ENCODE results near the gene DAAM2. TPM values are rescaled to one million over a fixed set of nuclear protein-coding genes. Genes with fewer than 3 reads are reported as not detected.

Gene DAAM2
- total RNA-seq, 2 experiments from 2014 or later, result 0.09 to 1.1 TPM

GRCh38 chr6:39915866-39916265 is 123.7 kb downstream of the DAAM2 start:
- Histone ChIP-seq H3K4me3 (ENCODE audit: low read depth, low read length, poor library complexity, severe bottlenecking) (no peak overlapping the region), H3K27ac (ENCODE audit: low read depth, low read length, poor library complexity, severe bottlenecking) (no peak overlapping the region), H3K4me2 (ENCODE audit: low read length) (no peak overlapping the region), H3K9me2 (ENCODE audit: insufficient read depth, low read length) (no peaks in the 10 kb centered on the region), H3K36me3 (ENCODE audit: insufficient read depth, low read length) (no peaks in the 10 kb centered on the region), H3K9me3 (ENCODE audit: low read length) (no peaks in the 10 kb centered on the region), H4K20me1 (ENCODE audit: insufficient read depth, low read length) (no peaks in the 10 kb centered on the region), H2AFZ (ENCODE audit: low read length) (no peak overlapping the region), H3K79me2 (ENCODE audit: insufficient read depth, low read depth, low read length) (no peaks in the 10 kb centered on the region), H3K4me1 (ENCODE audit: insufficient read depth, low read length, poor library complexity, severe bottlenecking) (no peaks in the 10 kb centered on the region)
- BruUV-seq (replicated peaks), result no TSS peak
- POLR2A ChIA-PET, result no interaction called here
- DNase-seq (ENCODE audit: low spot score), result no peak
- intact Hi-C loops (cut with micrococcal nuclease; ENCODE audit: unreplicated experiment), result no loop called here
- no peak for TF ChIP-seq EZH2phosphoT487 (IDR thresholded peaks at IDR 0.05; ENCODE audit: borderline replicate concordance, low read depth, low read length)
- no peak for TF ChIP-seq CTCF (conservative IDR thresholded peaks at IDR 0.05; ENCODE audit: low read length)
- CTCF ChIA-PET (ENCODE audit: unreplicated experiment), result no interaction called here

GRCh38 chr6:39917329-39917728 is 125.2 kb downstream of the DAAM2 start:
- Histone ChIP-seq H3K9me3 (ENCODE audit: low read length) (no peaks in the 10 kb centered on the region), H2AFZ (ENCODE audit: low read length) (no peak overlapping the region), H3K36me3 (ENCODE audit: insufficient read depth, low read length) (no peaks in the 10 kb centered on the region), H3K4me2 (ENCODE audit: low read length) (no peak overlapping the region), H3K9me2 (ENCODE audit: insufficient read depth, low read length) (no peaks in the 10 kb centered on the region), H3K4me1 (ENCODE audit: insufficient read depth, low read length, poor library complexity, severe bottlenecking) (no peaks in the 10 kb centered on the region), H4K20me1 (ENCODE audit: insufficient read depth, low read length) (no peaks in the 10 kb centered on the region), H3K79me2 (ENCODE audit: insufficient read depth, low read depth, low read length) (no peaks in the 10 kb centered on the region), H3K27ac (ENCODE audit: low read depth, low read length, poor library complexity, severe bottlenecking) (no peak overlapping the region), H3K4me3 (ENCODE audit: low read depth, low read length, poor library complexity, severe bottlenecking) (no peak overlapping the region)
- intact Hi-C loops (cut with micrococcal nuclease; ENCODE audit: unreplicated experiment), result no loop called here
- POLR2A ChIA-PET, result no interaction called here
- CTCF ChIA-PET (ENCODE audit: unreplicated experiment), result no interaction called here
- TF ChIP-seq EZH2phosphoT487 (IDR thresholded peaks at IDR 0.05; ENCODE audit: borderline replicate concordance, low read depth, low read length) (no peak), CTCF (conservative IDR thresholded peaks at IDR 0.05; ENCODE audit: low read length) (no peak)
- DNase-seq (ENCODE audit: low spot score), result no peak
- BruUV-seq (replicated peaks), result no TSS peak

GRCh38 chr6:39917981-39918380 is 125.8 kb downstream of the DAAM2 start:
- no peaks in the 10 kb centered on the region for H3K36me3 ChIP-seq (ENCODE audit: insufficient read depth, low read length)
- no TSS peak for BruUV-seq (replicated peaks)
- no peak overlapping the region for H3K27ac ChIP-seq (ENCODE audit: low read depth, low read length, poor library complexity, severe bottlenecking)
- no peaks in the 10 kb centered on the region for H3K4me1 ChIP-seq (ENCODE audit: insufficient read depth, low read length, poor library complexity, severe bottlenecking)
- ChIA-PET POLR2A (no interaction called here), CTCF (ENCODE audit: unreplicated experiment) (interaction anchor here (0.6 kb wide), 1 partner anchor 410 kb away, joined by 3 read pairs; no protein-coding TSS in a partner anchor)
- no peak overlapping the region for H3K4me2 ChIP-seq (ENCODE audit: low read length)
- no peak for DNase-seq (ENCODE audit: low spot score)
- no peaks in the 10 kb centered on the region for H3K9me2 ChIP-seq (ENCODE audit: insufficient read depth, low read length)
- no peak overlapping the region for H3K4me3 ChIP-seq (ENCODE audit: low read depth, low read length, poor library complexity, severe bottlenecking)
- H4K20me1 ChIP-seq (ENCODE audit: insufficient read depth, low read length), result no peaks in the 10 kb centered on the region
- intact Hi-C loops (cut with micrococcal nuclease; ENCODE audit: unreplicated experiment), result no loop called here
- no peaks in the 10 kb centered on the region for H3K9me3 ChIP-seq (ENCODE audit: low read length)
- TF ChIP-seq CTCF (conservative IDR thresholded peaks at IDR 0.05; ENCODE audit: low read length), result no peak
- no peak for TF ChIP-seq EZH2phosphoT487 (IDR thresholded peaks at IDR 0.05; ENCODE audit: borderline replicate concordance, low read depth, low read length)
- H3K79me2 ChIP-seq (ENCODE audit: insufficient read depth, low read depth, low read length), result no peaks in the 10 kb centered on the region
- no peak overlapping the region for H2AFZ ChIP-seq (ENCODE audit: low read length)

All from OCI-LY7 (cell line).